ENCODE results near the gene EAF1. TPM values are rescaled to one million over a fixed set of nuclear protein-coding genes. Genes with fewer than 3 reads are reported as not detected.

Gene EAF1
- 31.6 and 41.2 TPM in 2 replicates for total RNA-seq

GRCh38 chr3:15427182-15427880 lies at the start of gene EAF1, which contains the start of gene METTL6:
Gene EAF1 (plus strand): TSS chr3:15427598. CDS start chr3:15427780, 182 bp downstream.
Gene METTL6 (minus strand): TSS chr3:15427544. CDS start chr3:15426511, 1,033 bp downstream.

Small RNA genes lying within 50 kb of the gene (small RNA-seq; reads per million reads assigned to genes)
- gene RNU6-1024P, result not detected

Other genes starting within 250 kb of the EAF1 start
- gene CAPN7, start 221.4 kb upstream of the EAF1 start, total RNA-seq, result 28.5 and 34.0 TPM in 2 replicates
- 59.8 and 108 TPM in 2 replicates for gene SH3BP5, start 95.0 kb upstream of the EAF1 start, total RNA-seq
- 21.2 and 21.7 TPM in 2 replicates for gene METTL6, start 54 bp upstream of the EAF1 start, total RNA-seq
- gene COLQ, start 94.1 kb downstream of the EAF1 start, total RNA-seq, result 0.29 and 0.98 TPM in 2 replicates
- 29.9 and 35.6 TPM in 2 replicates for gene HACL1, start 174.0 kb downstream of the EAF1 start, total RNA-seq
- 31.2 and 40.8 TPM in 2 replicates for gene BTD, start 174.1 kb downstream of the EAF1 start, total RNA-seq